ENCODE data around the gene GIMAP1.

GRCh38 chr7:150738092-150738491, 21.7 kb downstream of the GIMAP1 start:
- no peak for TF ChIP-seq SP1 (IDR thresholded peaks at IDR 0.05)
- TF ChIP-seq TARDBP (IDR thresholded peaks at IDR 0.05), result no peak
- TF ChIP-seq SUZ12 (IDR thresholded peaks at IDR 0.05), result no peak
- TF ChIP-seq LEF1 (IDR thresholded peaks at IDR 0.05; ENCODE audit: borderline replicate concordance), result no peak
- no peak for TF ChIP-seq ZNF384 (IDR thresholded peaks at IDR 0.05)
- TF ChIP-seq BHLHE40 (IDR thresholded peaks at IDR 0.05; ENCODE audit: borderline replicate concordance), result no peak
- TF ChIP-seq NFRKB (IDR thresholded peaks at IDR 0.05), result no peak
- no peak for TF ChIP-seq FOXK2 (IDR thresholded peaks at IDR 0.05)
- TF ChIP-seq FOXM1 (IDR thresholded peaks at IDR 0.05; ENCODE audit: borderline replicate concordance), result no peak
- no peak for TF ChIP-seq ARNT (IDR thresholded peaks at IDR 0.05)
- no peak for TF ChIP-seq HDGF (IDR thresholded peaks at IDR 0.05; ENCODE audit: borderline replicate concordance)

Measured in HEK293T (cell line).